ENCODE data around the gene C1orf105.

Gene C1orf105

DNA sequence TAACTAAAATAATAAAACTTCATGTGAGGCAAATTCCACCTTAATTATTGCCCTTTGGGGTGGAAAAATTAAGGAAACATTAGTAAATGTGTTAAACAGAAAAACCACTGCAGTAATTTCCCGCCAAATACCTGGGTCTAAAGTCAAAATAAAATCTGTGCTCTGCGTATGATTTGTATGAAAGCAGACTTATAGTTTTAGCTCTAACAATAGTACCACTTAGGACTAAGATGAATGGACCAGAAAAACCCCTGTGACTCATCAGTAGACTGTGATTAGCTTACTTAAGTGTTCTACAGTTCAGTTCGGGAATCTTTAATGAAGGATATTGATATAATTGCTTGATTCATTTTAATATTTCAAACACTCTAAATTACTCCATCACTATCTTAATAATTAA is 23.3 kb upstream of the C1orf105 start:
- no peak for DNase-seq (ENCODE audit: low read depth in 2 of 2)

DNA sequence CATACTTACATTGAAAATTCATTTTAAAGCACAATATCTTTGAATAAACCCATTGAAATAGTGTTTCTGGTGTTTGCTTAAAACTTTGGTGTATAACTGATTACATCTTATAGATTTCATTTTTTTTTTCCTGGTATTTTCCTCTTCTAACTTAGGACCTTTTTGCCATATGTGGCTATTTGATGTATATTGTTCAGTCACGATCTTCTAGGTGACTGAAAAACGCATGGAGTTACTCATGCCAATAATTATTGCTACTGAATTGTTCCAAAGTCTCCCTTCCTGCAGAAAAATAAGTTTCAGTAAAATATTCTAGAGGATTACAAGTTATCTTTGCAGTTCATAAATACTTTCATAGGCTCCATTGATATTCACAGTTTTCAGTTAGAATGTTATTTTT is 22.9 kb upstream of the C1orf105 start:
- DNase-seq (ENCODE audit: low read depth in 2 of 2): no peak

DNA sequence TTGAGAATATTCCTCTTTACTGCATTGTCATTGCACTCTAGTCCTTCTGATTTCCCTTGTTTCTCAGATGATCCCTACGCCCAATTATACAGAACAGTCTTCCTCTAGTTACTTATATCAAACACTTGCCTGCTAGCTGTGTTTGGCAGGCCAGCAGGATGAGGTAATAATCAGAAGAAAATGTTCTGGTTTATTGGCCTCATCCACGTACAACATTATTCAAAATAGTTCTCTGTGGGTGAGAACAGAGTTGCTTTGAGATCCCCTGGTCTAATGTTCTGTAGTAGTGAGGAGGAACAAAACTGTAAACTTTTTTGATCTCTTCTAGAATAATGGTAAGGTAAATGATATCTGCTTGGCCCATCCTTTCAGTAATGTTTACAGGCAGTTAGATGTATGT is 22.3 kb upstream of the C1orf105 start:
- DNase-seq (ENCODE audit: low read depth in 2 of 2): no peak

DNA sequence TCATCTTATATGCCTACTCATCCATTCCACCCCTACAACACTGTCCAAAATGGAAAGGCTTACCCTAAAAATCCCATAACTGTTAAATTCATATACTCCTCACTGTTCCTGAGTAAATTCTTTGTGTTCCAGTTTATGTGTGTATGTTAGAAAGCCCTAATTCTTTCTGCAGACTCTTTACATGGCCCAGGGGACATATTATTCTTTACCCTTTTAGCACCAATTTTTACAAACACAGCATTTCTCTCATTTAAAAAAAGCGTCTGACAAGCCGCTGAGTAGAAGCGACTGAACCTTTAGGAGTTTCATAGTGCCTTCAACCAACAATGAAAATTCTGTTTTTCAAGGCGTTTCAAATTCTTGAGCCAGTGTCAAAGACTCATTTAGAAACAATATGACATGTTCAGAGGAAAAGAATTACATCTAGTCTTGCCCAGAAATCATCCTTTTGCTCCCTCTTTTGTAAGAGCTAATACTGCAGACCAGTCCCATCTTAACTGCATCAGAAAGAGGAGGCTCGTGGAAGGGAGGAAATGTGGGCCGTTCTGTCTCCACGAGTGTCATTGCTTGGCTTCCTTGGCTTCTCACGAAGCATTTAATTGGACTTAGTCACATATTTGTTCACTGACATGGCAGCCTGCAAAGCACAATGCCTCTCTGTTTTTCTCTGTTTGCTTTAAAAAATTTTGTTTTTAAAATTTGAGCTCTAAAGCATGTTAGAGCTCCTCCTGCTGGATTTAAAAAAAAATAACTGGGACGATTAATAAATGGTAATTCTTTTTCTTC is 21.3 kb upstream of the C1orf105 start:
- no peak for DNase-seq (ENCODE audit: low read depth in 2 of 2)

GRCh38 chr1:172399756-172400721 is 20.4 kb upstream of the C1orf105 start:
- DNase-seq (ENCODE audit: low read depth in 2 of 2): no peak

DNA sequence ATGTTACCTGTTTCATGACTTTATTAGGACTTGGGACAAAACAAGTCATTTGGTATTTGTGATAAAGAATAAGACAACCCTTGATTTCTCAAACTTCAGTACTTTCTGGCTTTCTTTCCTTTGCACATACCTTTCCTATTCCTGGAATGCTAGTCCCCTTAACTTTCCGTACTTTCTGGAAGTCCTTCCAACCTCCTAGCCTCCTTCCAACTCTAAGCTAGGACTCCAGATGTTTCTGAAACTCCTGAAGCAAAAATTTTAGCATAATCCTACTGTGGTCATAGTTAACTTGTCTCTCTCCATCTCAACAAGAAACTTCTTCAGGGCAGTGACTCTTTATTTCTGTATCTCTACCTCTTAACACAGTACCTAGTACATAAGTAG is 19.8 kb upstream of the C1orf105 start:
- no peak for DNase-seq (ENCODE audit: low read depth in 2 of 2)

- DNase-seq (ENCODE audit: low read depth in 2 of 2): no peak
These were observed 19.0 kb upstream of the C1orf105 start for GRCh38 chr1:172401477-172401876.

GRCh38 chr1:172401892-172402291 is 18.6 kb upstream of the C1orf105 start:
- no peak for DNase-seq (ENCODE audit: low read depth in 2 of 2)

- DNase-seq (ENCODE audit: low read depth in 2 of 2): no peak
These were observed 17.5 kb upstream of the C1orf105 start for GRCh38 chr1:172402878-172403569.

GRCh38 chr1:172404121-172404520 is 16.4 kb upstream of the C1orf105 start:
- no peak for DNase-seq (ENCODE audit: low read depth in 2 of 2)

DNA sequence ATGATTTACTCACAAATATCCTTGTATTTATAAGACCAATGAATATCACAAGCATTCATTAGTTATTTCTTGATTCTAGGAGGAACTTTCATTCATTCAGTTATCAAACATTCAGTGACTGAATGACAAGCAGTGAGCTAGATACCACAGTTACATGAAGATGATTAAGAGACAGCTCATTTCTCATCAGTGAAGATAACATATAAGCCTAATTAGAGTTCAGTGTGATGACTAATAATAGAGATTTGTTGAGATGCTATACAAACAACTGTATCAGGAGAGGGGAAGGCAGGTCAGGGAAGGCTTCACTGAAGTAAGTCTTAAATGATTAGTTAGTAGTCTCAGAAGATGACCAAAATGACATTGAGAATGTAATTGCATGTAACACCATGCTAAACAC is 14.6 kb upstream of the C1orf105 start:
- DNase-seq (ENCODE audit: low read depth in 2 of 2): no peak

DNA sequence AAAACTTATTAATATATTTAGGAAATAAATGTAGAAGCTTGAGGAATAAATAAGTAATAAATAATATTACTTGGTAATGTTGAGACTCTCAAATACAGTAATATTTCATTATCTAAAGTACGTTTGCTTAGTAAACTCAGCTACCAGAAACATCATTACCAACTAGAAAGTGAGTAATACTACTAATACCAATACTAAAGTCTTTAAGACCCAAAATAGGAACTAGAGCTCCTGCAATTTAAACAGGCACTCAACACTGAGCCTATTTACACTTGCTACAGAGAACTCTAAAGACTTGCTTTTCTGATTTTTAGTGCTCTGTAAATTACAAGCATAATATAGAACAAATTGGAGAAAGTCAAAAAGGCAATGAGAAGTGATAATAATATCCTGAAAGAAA is 13.5 kb upstream of the C1orf105 start:
- no peak for DNase-seq (ENCODE audit: low read depth in 2 of 2)

- DNase-seq (ENCODE audit: low read depth in 2 of 2): no peak
These were observed 11.5 kb upstream of the C1orf105 start for GRCh38 chr1:172408958-172409357.

- DNase-seq (ENCODE audit: low read depth in 2 of 2): no peak
These were observed 10.5 kb upstream of the C1orf105 start for GRCh38 chr1:172410027-172410426.

DNA sequence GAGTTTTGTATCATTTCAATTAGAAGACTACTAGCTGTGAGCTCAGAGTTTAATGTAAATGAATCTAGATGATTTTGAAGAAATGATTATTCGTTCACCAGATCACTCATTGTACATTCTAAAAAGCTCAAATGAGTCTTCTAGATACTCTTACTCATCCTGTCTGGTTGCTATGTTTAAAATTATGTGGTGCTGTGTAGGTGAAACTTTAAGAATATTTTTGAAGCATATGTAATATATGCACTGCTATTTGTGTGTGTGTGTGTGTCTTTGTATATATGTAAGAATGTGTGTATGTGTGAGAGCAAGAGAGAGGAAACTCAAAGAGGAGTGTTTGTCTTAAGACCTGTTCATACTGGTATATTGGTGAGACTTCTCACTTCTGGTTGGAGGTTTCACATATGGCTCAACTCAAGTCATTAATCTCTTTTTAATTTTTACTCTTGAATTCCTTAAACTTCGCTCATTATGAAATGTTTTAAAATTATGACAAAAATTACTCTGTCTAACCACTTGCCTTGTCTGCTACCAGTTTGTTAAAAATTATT is 8.6 kb upstream of the C1orf105 start:
- no peak for DNase-seq (ENCODE audit: low read depth in 2 of 2)

GRCh38 chr1:172414331-172414730 is 6.2 kb upstream of the C1orf105 start:
- DNase-seq (ENCODE audit: low read depth in 2 of 2): no peak

DNA sequence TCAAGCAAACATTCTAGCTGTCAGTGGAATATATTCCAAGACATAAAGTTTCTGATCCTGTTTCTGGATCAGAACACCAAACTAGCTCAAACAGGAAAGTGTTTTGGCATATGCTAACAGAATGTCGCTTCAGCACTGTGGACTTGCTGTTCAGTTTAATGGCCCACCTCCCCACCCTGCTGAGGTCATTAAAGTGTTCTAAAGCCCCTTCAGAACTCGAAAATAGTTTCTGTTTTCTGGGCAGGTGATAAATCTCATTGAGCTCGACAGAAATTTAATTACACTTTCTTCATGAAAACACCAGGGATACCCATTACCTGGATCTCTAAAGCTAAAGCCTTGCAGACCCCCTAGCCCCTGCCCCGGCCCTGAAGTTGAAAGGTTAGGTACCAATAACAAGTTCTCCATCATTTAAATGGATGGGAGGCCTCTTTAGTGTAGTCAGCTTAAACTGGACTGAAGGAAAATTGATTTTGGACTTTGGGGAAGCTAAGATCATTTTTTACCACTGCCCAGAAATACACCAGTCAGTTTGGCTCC is 3.9 kb upstream of the C1orf105 start:
- DNase-seq (ENCODE audit: low read depth in 2 of 2): no peak

DNA sequence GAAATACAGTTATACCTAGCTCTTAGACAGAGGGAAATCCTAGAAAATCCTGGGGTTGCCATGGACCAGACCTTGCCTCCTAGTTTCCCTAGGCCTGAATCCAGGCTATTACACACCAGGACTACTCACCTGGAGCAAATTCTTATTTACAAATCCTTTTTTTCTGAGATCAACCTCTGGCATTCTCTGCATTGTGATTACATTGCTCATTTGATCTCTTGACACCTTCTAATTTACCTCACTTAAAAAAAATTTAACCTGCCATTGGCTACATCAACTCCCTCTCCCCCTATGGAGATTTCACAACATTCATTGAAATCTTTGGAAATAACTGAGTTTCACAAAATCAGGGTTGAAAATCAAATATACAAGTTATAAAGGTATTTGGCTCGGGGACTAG is 2.9 kb upstream of the C1orf105 start:
- DNase-seq (ENCODE audit: low read depth in 2 of 2): no peak

DNA sequence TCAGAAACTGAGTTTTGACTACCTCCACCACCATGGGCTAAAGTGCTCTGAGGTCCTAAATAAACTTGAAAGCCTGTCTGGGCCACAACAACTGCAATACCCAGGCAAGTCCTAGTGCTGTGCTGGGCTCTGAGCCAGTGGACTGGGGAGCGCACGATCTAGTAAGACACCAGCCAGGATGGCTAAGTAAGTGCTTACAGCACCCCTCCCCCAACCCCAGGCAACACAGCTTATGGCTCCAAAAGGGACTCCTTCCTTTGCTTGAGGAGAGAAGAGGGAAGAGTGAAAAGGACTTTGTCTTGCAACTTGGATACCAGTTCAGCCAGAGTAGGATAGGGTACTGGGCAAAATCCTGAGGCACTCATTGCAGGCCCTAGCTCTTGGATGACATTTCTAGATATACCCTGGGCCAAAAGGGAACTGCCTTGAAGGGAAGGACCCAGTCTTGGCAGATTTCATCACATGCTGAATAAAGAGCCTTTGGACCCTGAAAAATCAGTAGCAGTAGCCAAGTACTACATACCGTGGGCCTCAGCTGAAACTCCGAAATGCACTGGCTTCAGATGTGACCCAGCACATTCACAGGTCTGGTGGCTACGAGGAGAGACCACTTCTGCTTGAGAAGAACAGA is 1.6 kb downstream of the C1orf105 start:
- DNase-seq (ENCODE audit: low read depth in 2 of 2): no peak

GRCh38 chr1:172423336-172423735 is 2.9 kb downstream of the C1orf105 start:
- DNase-seq (ENCODE audit: low read depth in 2 of 2): no peak

DNA sequence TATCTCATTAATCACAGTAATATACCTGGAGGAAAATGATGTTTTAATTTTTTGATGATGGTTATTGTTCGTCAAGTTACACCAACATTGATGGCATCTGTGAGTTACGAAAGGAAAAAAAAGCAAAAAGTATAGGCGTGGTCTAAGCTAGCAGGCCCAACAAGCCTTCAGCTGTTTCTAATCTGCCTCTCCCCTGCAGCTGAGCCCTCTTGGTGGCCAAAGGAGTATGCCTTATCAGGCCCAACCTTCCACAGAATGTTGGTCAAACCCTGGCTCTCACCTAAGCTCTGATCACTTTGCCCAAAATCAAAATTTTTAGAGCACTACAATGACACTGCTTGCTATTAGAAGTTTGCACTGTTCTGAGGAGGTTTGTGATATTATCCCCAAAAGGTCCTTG is 4.9 kb downstream of the C1orf105 start:
- DNase-seq (ENCODE audit: low read depth in 2 of 2): no peak

Data from stimulated activated CD4-positive, alpha-beta T cell treated with anti-CD3 and anti-CD28 coated beads, Interleukin-1b, Interleukin-23, amount 100 ng/mL, for 1 hour (primary cell).